ENCODE data around the gene ITIH6.

- no peak for TF ChIP-seq POLR2A (IDR thresholded peaks at IDR 0.05; ENCODE audit: low read depth, low read length)
- no peak for TF ChIP-seq POLR2AphosphoS5 (IDR thresholded peaks at IDR 0.05; ENCODE audit: low read depth, low read length)
- TF ChIP-seq TAF1 (IDR thresholded peaks at IDR 0.05; ENCODE audit: low read depth, low read length), result no peak
- TF ChIP-seq PAX5 (IDR thresholded peaks at IDR 0.05; ENCODE audit: insufficient read depth, low read length, severe bottlenecking), result no peak
- no peak for TF ChIP-seq SPI1 (IDR thresholded peaks at IDR 0.05; ENCODE audit: low read depth, low read length)
- TF ChIP-seq POU2F2 (IDR thresholded peaks at IDR 0.05; ENCODE audit: low read depth, low read length), result no peak
These were observed 76.6 kb downstream of the ITIH6 start for GRCh38 chrX:54721424-54721823.
